H9 (cell line): ENCODE measurements around the gene ACAP1. TPM values are rescaled to one million over a fixed set of nuclear protein-coding genes. Genes with fewer than 3 reads are reported as not detected.

Source experiments
- DNase-seq: peaks from one replicate; pipeline ENCODE4 v3.0.0-alpha.2; 2017
- H2AFZ ChIP-seq: one replicate; pipeline ENCODE4 v1.6.1; 2013; ENCODE audit warnings: mild to moderate bottlenecking, low read length, control low read depth, moderate library complexity
- H2AK5ac ChIP-seq: 2 replicates; pipeline ENCODE4 v1.6.1; 2013; ENCODE audit warnings: low read length, control low read depth, mixed read lengths; ENCODE audit not compliant: insufficient read length
- H2BK120ac ChIP-seq: one replicate; pipeline ENCODE4 v1.6.1; 2013; ENCODE audit warnings: low read depth, mild to moderate bottlenecking, low read length, control low read depth, inconsistent platforms; ENCODE audit not compliant: poor library complexity, severe bottlenecking
- H2BK12ac ChIP-seq: 2 replicates; pipeline ENCODE4 v1.6.1; 2013; ENCODE audit warnings: low read length, control low read depth, mixed read lengths, low read depth; ENCODE audit not compliant: insufficient read length
- H2BK15ac ChIP-seq: 2 replicates; pipeline ENCODE4 v1.6.1; 2013; ENCODE audit warnings: low read depth, low read length, control low read depth
- H2BK20ac ChIP-seq: one replicate; pipeline ENCODE4 v1.6.1; 2013; ENCODE audit warnings: low read depth, mild to moderate bottlenecking, low read length, control low read depth, inconsistent platforms; ENCODE audit not compliant: poor library complexity, severe bottlenecking
- H2BK5ac ChIP-seq: 2 replicates; pipeline ENCODE4 v1.6.1; 2013; ENCODE audit warnings: low read length, control low read depth, mixed read lengths; ENCODE audit not compliant: insufficient read length
- H3K14ac ChIP-seq: 2 replicates; pipeline ENCODE4 v1.6.1; 2013; ENCODE audit warnings: low read length, control low read depth; ENCODE audit not compliant: insufficient read depth
- H3K18ac ChIP-seq: 2 replicates; pipeline ENCODE4 v1.6.1; 2013; ENCODE audit warnings: low read depth, mild to moderate bottlenecking, mixed read lengths, low read length, control low read depth; ENCODE audit not compliant: insufficient read length
- H3K23ac ChIP-seq: 2 replicates; pipeline ENCODE4 v1.6.1; 2013; ENCODE audit warnings: low read length, control low read depth, mixed read lengths, low read depth; ENCODE audit not compliant: insufficient read length
- H3K23me2 ChIP-seq: 2 replicates; pipeline ENCODE4 v1.6.1; 2013; ENCODE audit warnings: low read depth, mild to moderate bottlenecking, mixed read lengths, low read length, control low read depth; ENCODE audit not compliant: insufficient read length, poor library complexity, severe bottlenecking
- H3K27ac ChIP-seq: 2 replicates; pipeline ENCODE4 v1.5.1; 2013; ENCODE audit warnings: low read length, control low read depth, mixed read lengths, low read depth; ENCODE audit not compliant: insufficient read length
- H3K27me3 ChIP-seq: 2 replicates; pipeline ENCODE4 v1.6.1; 2013; ENCODE audit warnings: low read length, control low read depth, inconsistent platforms; ENCODE audit not compliant: insufficient read depth
- H3K4ac ChIP-seq: 2 replicates; pipeline ENCODE4 v1.6.1; 2013; ENCODE audit warnings: low read depth, mild to moderate bottlenecking, control low read depth, inconsistent platforms, low read length, moderate library complexity
- H3K4me1 ChIP-seq: 2 replicates; pipeline ENCODE4 v1.6.1; 2013; ENCODE audit warnings: low read length, control low read depth, inconsistent platforms; ENCODE audit not compliant: insufficient read depth
- H3K4me2 ChIP-seq: 2 replicates; pipeline ENCODE4 v1.6.1; 2013; ENCODE audit warnings: low read length, control low read depth, mixed read lengths; ENCODE audit not compliant: insufficient read length, insufficient read depth
- H3K56ac ChIP-seq: 2 replicates; pipeline ENCODE4 v1.6.1; 2013; ENCODE audit warnings: low read depth, mild to moderate bottlenecking, mixed read lengths, low read length, control low read depth; ENCODE audit not compliant: insufficient read length
- H3K79me1 ChIP-seq: 2 replicates; pipeline ENCODE4 v1.6.1; 2013; ENCODE audit warnings: low read depth, mild to moderate bottlenecking, moderate library complexity, low read length, control low read depth, inconsistent platforms; ENCODE audit not compliant: insufficient read depth, poor library complexity, severe bottlenecking
- H3K79me2 ChIP-seq: 2 replicates; pipeline ENCODE4 v1.6.1; 2013; ENCODE audit warnings: low read length, control low read depth, inconsistent platforms; ENCODE audit not compliant: insufficient read depth
- H3K9ac ChIP-seq: 2 replicates; pipeline ENCODE4 v1.6.1; 2013; ENCODE audit warnings: low read length, control low read depth, mixed read lengths; ENCODE audit not compliant: insufficient read length; ENCODE audit errors: extremely low read depth
- H3K9me3 ChIP-seq: one replicate; pipeline ENCODE4 v1.6.1; 2013; ENCODE audit warnings: low read depth, low read length, inconsistent platforms; ENCODE audit not compliant: control insufficient read depth
- H3T11ph ChIP-seq: one replicate; pipeline ENCODE4 v1.6.1; 2013; ENCODE audit warnings: mild to moderate bottlenecking, low read length, control low read depth, inconsistent platforms
- H4K20me1 ChIP-seq: one replicate; pipeline ENCODE4 v1.6.1; 2013; ENCODE audit not compliant: control insufficient read depth, insufficient read length, insufficient read depth
- H4K5ac ChIP-seq: 2 replicates; pipeline ENCODE4 v1.6.1; 2013; ENCODE audit warnings: low read depth, mild to moderate bottlenecking, mixed read lengths, low read length, control low read depth; ENCODE audit not compliant: insufficient read length
- H4K8ac ChIP-seq: replicated peaks from 2 replicates; pipeline ENCODE4 v1.6.1; 2013; ENCODE audit warnings: low read length, control low read depth, mixed read lengths, low read depth; ENCODE audit not compliant: insufficient read length
- H4K91ac ChIP-seq: 2 replicates; pipeline ENCODE4 v1.6.1; 2013; ENCODE audit warnings: low read depth, mild to moderate bottlenecking, moderate library complexity, mixed read lengths, low read length, control low read depth; ENCODE audit not compliant: insufficient read length
- H3K27ac Mint-ChIP-seq, 3 experiments: 2 replicates in 2 of 3; 3 replicates in 1 of 3; pipeline ENCODE4 v1.8.0; 2020 to 2021; ENCODE audit warnings: mixed read lengths in 3 of 3, mild to moderate bottlenecking in 1 of 3, moderate library complexity in 1 of 3
- H3K27me3 Mint-ChIP-seq: 2 replicates; pipeline ENCODE4 v1.8.0; 2021; ENCODE audit warnings: low read depth, mild to moderate bottlenecking, moderate library complexity, mixed read lengths
- H3K36me3 Mint-ChIP-seq, 3 experiments: 2 replicates in 2 of 3; 3 replicates in 1 of 3; pipeline ENCODE4 v1.8.0; 2020 to 2021; ENCODE audit warnings: low read depth in 3 of 3, mixed read lengths in 3 of 3; ENCODE audit not compliant: insufficient read depth in 1 of 3
- H3K4me1 Mint-ChIP-seq, 2 experiments: 2 replicates each; pipeline ENCODE4 v1.8.0; 2020; ENCODE audit warnings: mixed read lengths in 2 of 2
- H3K4me3 Mint-ChIP-seq, 2 experiments: 2 replicates in 1 of 2; 3 replicates in 1 of 2; pipeline ENCODE4 v1.8.0; 2020 to 2021; ENCODE audit warnings: mild to moderate bottlenecking in 2 of 2, mixed read lengths in 2 of 2, moderate library complexity in 1 of 2
- H3K9me3 Mint-ChIP-seq, 2 experiments: 2 replicates in 1 of 2; 3 replicates in 1 of 2; pipeline ENCODE4 v1.8.0; 2020; ENCODE audit warnings: mild to moderate bottlenecking in 2 of 2, mixed read lengths in 2 of 2, moderate library complexity in 1 of 2
- CTCF ChIP-seq: fragments of 200-600 bp; sonication (generic); conservative IDR thresholded peaks from 3 replicates; pipeline ENCODE4 v1.8.0; 2021; ENCODE audit warnings: antibody characterized with exemption, mild to moderate bottlenecking
- WGBS: extraction: QIAGEN DNeasy Blood & Tissue Kit; methylation state at CpG from one replicate; pipeline ENCODE4 v1.1.7; 2013; ENCODE audit warnings: missing lambda C conversion rate, low lambda C conversion rate, mixed read lengths; ENCODE audit not compliant: insufficient read length; ENCODE audit errors: extremely low coverage; 5-methylcytosine and 5-hydroxymethylcytosine counted together
- total RNA-seq: library from RNA; stranded (reverse); gene quantifications from 2 replicates; pipeline ENCODE4 v1.2.1, GENCODE V29; 2021

Gene ACAP1
- total RNA-seq, 1 experiment from 2014 or later, result 18.2 TPM

DNA sequence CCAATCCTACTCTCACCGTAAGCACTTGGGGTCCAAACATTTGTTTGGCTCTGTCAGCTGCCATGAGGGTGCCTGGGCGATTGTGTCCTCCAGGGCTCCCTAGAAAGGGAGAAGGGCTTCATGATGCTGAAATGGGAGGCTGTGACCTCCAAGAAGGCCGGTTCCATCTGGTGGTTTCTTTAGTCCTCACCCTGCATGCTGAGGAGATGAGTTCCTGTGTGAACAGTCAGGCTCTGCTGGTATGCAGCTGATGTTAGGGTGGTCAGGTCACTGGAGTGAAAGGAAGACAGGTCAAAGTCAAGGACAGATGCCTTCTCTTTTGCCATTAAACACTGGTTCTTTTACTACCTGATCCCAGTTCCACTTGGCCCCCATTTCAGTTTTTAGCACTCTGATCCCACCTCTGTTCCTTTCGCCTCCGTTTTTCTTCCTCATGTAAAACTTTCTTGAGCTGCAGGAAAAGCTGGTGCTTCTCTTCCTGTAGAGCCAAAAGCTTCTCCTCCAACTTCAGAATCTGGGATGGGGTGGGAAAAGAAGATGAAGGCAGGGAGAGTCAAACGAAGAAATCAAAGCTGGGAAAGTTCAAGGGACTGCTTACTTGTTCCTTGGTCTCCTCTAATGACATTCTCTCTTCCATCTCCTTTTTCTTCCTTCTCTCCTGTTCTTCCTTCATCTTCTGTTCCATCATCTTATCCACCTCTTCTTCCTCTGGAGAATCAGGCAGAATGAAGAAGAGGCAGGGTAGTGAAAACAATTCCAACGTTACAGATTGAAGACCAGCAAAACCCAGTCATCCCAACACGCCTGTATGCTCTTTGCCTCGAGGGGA lies 22.2 kb upstream of the ACAP1 start:
- no peak for TF ChIP-seq CTCF
- H3K27ac Mint-ChIP-seq, result peak overlapping the region in 2 of 3 experiments; percentile 86 to 93; a peak in 5 of 7 replicates
- H4K20me1 ChIP-seq, result no peaks in the 10 kb centered on the region

More for the DNA sequence above, 22.2 kb upstream of the ACAP1 start:
- no peak overlapping the region for H3K23ac ChIP-seq
- no peak overlapping the region for H3K27ac ChIP-seq
- WGBS, result no CpG with 5 or more reads among the region's 9 CpGs
- no peak overlapping the region; the same call in 1 of the 2 replicates for H3K14ac ChIP-seq
- H3K27me3 ChIP-seq, result no peaks in the 10 kb centered on the region
- H2BK15ac ChIP-seq, result no peak overlapping the region
- no peak overlapping the region for H2AFZ ChIP-seq
- no peak overlapping the region for H2BK5ac ChIP-seq
- no peak overlapping the region for H4K8ac ChIP-seq
- no peak overlapping the region for H4K91ac ChIP-seq
- no peak overlapping the region for H3K4ac ChIP-seq
- Mint-ChIP-seq H3K4me1 (peaks cover 34% of the 10 kb centered on the region in 2 experiments), H3K36me3 (peaks cover 55 to 83% (median 82%) of the 10 kb centered on the region in 3 experiments), H3K27me3 (no peaks in the 10 kb centered on the region; the same call in 1 of the 2 replicates), H3K4me3 (peak overlapping the region; percentile 71 to 87), H3K9me3 (no peaks in the 10 kb centered on the region; a peak in 1 of 5 replicates)
- H2AK5ac ChIP-seq, result no peak overlapping the region
- H3K79me1 ChIP-seq, result no peaks in the 10 kb centered on the region
- H3T11ph ChIP-seq, result no peak overlapping the region
- no peak overlapping the region for H3K56ac ChIP-seq
- H3K9ac ChIP-seq, result peak overlapping the region; percentile 9
- H3K79me2 ChIP-seq, result peaks cover 11% of the 10 kb centered on the region
- no peaks in the 10 kb centered on the region for H3K9me3 ChIP-seq
- H3K23me2 ChIP-seq, result peaks cover 10% of the 10 kb centered on the region
- H4K5ac ChIP-seq, result no peak overlapping the region
- H3K4me2 ChIP-seq, result peak overlapping the region; percentile 61
- no peak for DNase-seq
- H2BK20ac ChIP-seq, result no peak overlapping the region
- no peak overlapping the region for H2BK120ac ChIP-seq
- H3K18ac ChIP-seq, result no peak overlapping the region
- H3K4me1 ChIP-seq, result peaks cover 1% of the 10 kb centered on the region; the same call in 1 of the 2 replicates
- H2BK12ac ChIP-seq, result no peak overlapping the region
